NCI-H1048 (cell line): ENCODE results near the gene SYS1.

Source experiments
- DNase-seq: peaks from one replicate; lab custom pipeline; 2025; lab: John Stamatoyannopoulos, UW

SYS1 gene

DNA sequence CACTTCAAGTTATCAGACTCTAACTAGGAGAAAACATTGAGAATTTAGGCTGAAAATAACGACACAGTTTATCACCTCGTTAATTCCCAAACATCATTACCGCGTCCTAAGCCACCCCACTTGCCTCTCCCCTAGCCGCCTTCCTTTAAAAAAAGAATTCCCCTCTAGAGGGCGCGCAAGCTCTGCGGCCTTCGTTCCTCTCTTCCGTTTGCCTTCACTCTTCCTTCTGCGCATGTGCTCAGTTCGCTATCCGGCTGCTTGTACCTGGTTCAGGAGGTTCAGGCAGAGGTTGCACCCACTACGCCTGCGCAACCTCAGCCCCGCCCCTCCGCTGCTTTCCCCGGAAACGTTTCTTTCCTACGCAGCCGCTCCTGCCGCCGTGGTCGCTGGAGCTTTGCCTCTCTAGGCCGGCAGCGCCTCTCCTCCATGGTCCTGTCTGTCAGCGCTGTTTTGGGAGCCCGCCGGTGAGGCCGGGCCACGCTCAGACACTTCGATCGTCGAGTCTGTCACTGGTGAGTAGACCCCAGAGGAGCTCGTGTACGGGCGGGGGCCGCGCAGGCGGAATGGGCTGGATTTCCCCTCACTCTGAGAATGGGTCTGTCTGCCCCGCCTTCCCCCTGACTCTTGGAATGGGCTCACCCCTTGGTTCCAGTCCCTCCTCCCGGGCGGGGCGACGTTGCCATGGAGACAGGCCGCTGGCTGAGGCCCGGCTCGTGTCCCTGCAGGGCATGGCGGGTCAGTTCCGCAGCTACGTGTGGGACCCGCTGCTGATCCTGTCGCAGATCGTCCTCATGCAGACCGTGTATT lies at the start of gene SYS1:
Gene SYS1, plus strand, starts transcription at position 353 of the 807 bp plus-strand sequence. Its CDS starts 376 bp downstream, at position 729.
- peak; percentile 96 for DNase-seq

DNA sequence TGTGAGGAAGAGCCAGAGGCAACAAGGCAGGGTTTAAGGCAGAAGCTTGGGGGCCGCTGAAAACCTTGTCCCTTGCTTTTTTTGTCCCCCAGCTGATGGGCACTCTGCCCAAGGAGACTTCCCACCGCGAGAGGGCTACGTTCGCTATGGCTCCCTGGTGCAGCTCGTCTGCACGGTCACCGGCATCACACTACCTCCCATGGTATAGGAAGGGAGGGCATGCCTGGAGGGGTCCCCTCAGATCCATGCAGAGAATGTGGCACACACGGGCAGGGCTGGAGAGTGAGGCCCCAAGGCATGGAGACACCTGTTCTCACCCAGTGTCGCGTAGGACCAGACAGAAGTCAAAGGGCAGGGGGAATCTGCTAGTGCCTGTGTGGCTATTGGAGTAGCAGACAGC lies 49.0 kb upstream of the SYS1 start:
- DNase-seq, result no peak

DNA sequence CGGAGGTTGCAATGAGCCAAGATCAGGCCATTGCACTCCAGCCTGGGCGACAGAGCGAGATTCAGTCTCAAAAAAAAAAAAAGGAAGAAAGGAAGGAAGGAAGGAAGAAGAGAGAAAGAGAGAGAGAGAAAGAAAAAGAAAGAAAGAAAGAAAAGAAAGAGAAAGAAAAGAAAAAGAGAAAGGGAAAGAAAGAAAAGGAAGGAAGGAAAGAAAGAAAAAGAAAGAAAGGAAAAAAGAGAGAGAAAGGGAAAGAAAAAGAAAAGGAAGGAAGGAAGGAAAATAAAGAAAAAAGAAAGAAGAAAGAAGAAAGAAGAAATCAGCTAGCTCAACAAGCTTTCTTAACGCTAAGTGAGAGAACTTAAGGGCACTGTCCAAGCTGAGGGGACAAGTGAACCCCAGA lies 47.3 kb upstream of the SYS1 start:
- no peak for DNase-seq

DNA sequence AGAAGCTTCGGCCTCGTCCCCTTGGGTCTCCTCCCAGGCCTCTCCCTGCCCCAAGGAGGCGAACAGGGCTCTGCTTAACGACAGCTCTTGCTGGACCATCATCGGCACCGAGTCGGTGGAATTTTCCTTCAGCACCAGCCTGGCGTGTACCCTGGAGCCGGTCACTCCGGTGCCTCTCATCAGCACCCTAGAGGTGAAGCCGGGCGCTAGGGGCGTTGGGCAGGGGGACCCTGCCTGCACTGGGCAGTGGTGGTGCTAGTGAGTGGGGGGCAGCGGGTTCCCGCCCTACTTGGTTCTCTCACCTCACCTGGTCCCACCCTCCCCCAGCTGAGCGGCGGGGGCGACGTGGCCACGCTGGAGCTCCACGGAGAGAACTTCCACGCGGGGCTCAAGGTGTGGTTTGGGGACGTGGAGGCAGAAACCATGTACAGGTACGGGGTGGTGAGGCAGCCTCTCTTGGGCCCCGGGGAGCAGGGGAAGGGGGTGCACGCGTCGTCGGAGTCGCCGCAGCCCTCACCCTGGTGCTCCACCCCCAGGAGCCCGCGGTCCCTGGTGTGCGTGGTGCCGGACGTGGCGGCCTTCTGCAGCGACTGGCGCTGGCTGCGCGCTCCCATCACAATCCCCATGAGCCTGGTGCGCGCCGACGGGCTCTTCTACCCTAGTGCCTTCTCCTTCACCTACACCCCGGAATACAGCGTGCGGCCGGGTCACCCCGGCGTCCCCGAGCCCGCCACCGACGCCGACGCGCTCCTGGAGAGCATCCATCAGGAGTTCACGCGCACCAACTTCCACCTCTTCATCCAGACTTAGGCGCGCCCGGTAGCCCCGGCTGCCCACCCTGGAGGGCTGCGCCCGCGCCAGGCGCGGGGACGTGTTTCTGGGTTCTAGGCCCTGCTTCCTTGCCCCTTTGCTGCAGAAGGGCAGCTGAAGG lies 46.5 kb upstream of the SYS1 start:
- DNase-seq, result no peak

DNA sequence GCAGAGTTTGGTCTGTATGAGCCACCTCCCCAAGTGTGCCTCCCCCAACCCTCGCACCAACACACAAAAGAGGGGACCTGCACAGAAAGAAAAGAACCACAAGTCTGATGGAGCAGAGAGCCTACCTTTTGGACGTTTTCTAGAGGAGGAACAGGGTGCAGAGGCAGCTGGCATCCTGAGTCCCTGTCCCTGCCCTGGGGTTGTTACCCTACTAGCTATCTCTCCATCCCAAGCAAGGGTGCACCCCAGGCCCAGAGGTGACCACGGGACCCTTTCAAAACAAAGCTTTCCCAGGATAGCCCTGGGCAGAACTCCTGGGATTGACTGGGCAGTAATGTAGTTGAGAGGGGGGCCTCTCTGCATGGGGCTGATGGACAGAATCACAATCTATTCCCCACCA lies 45.1 kb upstream of the SYS1 start:
- no peak for DNase-seq

DNA sequence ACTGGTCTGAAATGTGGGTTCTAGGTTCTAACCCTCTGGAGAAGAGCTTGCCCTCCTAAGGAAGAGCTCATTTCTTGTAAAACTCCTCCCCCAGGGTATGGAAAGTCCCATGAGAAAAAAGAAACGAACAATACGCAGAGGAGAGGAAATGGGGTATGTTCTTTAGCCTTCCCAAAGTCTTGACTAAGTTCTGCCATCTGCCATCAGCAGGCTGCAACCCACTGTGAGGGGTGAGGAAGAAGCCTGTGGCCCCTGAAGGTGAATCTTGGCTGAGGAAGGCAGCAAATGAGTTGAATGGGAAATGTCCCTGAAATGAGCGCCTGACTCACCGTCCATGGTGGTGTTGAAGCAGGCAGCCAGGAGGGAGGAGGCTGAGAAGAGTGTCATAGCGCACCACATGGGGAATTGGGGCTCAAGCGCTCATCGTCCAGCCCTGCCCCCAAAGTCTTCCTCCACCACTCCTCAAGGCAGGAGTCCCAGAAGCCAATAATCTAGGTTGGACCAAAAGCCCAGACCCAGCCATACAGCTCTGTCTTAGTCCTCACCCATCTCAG lies 44.5 kb upstream of the SYS1 start:
- no peak for DNase-seq

DNA sequence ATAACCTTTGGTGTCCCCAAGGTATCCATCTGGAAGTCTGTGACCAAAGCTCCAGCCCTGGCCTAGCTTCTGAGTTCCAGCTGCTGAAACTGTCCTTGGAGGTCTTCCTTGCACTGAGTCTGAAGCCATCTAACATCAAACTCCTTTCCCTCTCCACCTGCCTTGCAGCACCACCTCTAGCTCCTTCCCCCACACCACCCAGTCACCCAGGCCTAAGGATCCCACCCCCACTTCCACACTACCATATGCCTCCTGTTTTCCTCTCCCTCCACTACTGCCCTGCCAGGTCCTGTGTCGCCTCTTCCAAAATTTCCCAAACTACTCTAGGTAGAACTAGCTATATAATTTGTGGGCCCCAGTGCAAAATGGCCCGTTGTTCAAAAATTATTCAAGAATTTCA lies 44.0 kb upstream of the SYS1 start:
- no peak for DNase-seq

DNA sequence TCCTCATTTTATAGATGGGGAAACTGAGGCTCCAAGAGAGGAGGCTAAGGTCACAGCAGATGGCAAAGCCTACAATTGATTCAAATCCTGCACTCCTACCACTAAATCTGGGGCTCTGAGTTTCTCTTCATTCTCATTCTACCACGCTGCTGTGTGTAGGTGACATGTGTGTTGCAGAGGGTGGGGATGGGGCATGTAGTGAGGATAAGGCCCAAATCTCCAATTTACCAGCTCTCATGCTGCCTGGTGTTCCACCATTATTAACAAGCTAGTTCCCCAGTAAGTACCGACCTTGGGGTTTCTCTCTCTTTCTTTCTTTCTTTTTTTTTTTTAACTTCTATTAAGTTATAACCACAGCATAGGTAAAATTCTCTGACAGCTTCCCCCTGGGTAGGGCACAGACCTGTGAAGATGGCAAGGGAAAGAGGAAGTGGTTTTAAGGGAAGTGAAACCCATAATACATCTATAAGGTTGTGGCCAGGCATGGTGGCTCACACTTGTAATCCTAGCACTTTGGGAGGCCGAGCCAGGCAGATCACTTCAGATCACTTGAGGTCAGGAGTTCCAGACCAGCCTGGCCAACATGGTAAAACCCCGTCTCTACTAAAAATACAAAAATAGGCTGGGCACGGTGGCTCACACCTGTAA lies 41.9 kb upstream of the SYS1 start:
- DNase-seq, result no peak

DNA sequence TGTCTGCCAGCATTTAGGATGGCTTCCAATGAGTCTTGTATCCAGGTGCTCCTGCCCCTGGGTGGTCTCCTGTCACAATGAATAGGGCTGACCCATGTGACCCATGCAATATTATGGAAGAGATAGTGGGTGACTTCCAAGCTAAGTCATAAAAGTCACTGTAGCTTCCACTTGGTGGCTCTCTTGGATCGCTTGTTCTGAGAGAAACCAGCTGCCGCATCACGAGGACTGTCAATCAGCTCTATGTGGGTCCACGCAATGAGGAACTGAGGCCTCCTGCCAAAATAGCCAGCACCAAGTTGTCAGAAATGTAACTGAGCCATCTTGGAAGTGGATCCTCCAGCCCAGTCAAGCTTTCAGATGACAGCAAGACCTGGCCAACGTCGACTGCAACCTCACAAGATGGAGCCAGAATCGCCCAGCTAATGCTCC lies 40.0 kb upstream of the SYS1 start:
- DNase-seq, result no peak

DNA sequence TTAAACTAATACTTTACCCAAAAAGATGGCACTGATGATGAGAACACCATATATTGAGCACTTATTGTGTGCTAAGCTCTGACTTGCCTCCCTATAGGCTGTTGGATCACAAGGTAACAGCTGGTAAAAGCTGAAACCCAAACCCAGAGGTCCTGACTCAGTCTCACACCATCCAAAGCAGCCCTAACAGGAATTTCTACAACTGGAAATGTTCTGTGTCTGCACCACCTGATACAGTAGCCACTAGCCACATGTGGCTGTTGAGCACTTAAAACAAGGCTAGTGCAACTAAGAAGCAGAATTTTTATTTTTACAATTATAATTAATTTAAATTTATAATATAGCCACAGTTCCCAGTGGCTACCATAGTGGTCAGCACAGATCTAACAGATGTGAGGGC lies 39.2 kb upstream of the SYS1 start:
- DNase-seq, result no peak

DNA sequence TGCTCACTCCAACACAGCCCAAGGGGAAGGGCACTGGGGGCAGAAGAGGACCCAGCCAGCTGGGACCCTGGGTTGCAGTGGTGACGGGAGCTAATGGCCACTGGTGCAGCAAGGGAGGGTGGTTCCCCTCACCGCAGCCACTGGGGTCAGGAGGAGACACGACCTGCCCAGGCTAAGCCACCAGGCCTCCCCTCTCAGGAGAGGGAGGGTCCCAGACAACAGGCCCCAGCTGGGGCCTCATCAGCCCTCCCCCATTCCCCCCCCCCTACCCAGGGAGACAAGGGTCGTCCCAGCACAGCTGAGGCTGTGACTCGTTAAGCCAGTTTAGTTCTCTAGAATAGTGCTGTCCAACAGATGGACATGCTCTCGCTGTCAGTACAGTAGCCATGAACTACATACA lies 37.6 kb upstream of the SYS1 start:
- DNase-seq, result no peak

DNA sequence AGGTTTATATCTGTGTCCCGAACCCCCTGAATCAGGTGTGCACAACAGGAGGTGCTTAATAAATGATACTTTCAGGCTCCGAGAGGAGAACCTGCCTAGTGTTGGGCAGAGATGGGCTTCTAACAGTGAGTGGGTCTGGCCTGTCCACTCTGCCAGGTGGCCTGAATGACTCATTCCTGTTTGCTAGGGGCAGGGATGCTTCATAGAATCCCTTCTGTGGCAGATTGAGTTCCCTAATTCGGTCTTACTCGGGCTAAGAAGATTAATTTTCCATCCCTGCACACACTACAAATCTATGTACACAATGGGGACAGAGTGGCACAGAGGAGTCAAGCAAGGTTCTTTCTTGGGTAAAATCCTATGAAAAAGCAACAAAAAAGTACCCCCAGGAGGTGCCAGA lies 34.5 kb upstream of the SYS1 start:
- DNase-seq, result no peak

DNA sequence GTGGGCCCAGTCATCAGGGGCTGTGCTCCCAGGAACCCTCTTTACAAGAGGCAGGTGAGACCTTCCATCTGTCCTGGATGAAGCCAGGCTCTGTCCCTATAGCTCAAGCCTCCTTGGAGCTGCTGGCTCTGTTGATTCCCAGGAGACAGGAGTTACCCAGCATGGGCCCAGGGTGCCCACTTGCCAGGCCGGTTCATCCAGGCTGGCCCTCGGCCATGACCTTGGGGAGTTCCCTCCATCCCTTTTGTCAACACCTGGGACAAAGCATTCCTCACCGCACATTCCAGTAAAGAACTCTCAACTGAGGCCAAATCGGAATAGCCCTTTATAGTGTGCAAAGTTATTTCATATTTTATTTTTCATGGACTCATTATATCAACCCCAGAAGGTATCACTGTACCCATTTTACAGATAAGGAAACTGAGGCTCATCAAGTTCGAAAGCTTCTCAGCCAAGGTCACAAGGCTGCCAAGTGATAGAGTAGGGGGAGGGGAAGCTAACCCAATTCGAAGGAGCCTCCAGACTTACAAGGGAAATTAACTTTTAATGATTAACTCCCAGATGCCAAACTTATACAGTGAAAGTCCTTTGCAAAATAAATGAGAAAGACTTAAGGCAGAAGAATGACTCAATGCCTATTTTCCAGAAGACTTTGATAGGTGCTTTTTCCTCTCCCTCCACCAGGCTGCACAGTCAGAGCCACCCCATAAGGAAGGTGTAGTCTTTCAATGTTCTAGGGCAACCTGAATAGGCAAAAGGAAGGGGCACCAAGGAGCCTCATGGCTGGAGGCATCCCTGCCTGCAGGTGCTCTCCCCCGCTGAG lies 33.2 kb upstream of the SYS1 start:
- DNase-seq, result no peak

DNA sequence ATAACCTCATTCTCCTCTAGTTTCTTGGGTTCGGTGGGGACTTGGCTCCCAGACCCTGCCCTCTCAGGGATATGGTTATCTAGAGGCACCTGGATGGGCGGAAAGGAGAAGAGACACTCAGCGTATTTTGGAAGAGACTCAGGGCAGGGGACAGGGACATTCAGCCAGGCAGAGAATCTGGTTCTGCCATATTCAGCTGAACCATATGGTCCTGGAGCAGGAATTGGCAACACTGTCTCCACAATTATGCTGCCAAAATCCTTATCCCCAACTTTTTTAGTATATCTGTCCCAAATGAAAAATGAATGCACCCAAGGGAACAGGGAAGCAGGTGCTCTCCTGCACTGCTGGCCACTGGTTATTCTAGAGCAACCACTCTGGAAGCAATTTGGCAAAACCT lies 32.5 kb upstream of the SYS1 start:
- DNase-seq, result no peak

DNA sequence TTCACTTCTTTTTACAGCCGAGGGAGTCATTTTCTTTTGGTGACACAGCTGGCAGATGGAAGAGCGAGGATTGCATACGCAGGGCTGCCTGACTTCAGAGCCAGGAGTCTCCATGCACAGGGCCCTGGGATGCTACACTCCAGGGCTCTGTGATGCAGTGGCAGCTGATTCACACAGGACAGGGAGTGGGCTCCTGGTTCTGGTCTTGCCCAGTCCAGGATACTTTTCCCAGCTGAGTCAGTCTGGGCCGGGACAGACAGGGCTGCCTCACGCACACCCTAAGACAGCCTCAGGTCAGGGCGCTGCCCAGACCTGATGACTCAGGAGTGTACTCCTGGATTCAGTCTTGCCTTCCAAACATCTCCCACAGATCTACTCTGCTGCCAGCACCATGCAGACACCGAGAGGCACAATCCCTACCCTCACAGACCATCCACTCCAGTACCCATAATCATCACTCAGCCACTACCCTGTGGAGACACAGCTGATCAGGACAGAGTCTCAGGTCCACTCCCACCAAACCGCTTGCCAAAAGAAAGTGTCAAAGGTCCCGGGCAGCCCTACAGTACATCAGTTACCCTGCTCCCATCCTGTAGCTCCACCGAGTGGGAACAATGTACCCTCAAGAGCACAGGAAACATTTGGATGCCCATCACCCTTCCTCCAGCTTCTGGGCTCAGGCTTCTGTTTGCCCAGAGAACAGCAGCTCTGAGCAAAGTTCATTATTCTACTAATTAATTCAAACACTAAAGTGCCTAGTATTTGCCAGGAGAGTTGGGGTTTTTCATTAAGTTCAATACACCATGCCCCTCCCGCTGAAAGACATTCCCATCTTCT lies 26.2 kb upstream of the SYS1 start:
- no peak for DNase-seq

DNA sequence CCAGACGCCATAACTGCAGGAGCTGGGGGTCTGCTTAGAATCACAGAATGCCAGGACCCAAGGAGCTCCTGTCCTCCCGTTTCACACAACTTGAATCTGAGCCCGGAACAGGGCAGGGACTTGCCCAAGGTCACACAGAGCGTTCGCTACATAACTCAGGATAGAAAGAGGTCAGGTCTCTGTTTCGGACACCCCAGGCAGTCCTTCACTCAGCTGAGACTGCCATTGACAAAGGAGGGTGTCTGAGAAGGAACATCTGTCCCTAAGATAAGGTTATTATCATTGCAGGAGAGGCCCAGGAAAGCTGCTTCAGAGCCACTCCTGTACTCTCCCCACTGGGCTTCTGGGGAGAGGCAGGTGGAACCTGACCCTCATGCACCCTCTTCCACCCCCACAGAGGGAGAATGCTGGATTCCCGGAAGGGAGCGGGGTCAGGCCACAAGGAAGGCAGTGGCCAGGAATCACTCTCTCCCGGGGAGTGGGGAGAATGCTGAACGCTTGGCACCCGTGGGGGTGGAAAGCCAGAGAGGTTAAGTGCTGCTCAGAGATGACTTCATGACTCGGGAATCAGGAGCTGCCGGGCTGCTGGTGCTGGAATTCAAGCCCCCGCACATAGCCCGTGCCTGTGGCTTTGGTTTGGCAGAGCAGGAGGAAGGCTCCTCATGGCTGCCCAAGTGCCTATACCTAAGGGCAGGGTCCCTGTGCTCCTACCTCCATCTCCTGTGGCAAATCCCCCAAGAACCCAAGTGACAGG lies 25.4 kb upstream of the SYS1 start:
- DNase-seq, result no peak

DNA sequence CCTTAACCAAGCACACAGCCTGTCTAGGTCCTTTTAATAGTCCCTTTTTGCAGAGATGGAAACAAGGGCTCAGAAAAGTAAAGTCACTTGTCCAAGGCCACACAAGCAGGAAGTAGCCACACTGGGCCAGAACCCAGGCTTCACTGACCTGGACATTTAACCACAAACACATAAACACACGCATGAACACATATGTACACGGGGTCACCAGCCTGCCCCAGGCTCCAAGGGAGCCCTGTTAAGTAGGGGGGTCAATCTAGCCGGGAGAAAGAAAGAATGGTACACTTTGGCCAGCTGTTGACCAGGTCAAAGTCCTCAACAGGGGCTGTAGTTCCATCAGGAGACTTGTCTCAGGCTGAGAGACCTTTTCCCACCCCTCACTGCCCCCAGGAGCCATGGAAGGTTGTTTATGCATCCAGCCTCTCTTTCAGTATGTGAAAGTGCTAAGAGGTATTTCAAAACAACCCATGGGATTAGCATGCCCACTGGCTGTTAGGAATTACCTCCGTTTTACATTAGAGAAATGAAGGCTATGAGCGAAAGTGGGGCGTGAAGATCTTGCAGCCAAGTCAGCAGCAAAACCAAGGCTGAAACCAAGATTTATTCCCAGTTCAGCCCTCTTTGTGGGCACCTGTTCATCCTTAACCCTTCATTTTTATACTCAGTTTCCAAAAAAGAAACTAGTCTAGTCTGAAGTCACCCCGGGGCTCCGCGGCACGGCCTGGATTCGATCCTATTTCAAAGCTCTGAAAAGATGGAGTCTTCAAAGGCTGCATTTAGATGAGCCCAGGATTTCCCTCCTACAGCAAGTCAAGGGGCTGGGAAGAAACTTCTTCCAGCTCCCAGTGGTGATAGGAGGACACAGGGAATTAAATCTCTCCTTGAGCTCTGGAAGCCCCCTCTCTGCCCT lies 24.6 kb upstream of the SYS1 start:
- no peak for DNase-seq

DNA sequence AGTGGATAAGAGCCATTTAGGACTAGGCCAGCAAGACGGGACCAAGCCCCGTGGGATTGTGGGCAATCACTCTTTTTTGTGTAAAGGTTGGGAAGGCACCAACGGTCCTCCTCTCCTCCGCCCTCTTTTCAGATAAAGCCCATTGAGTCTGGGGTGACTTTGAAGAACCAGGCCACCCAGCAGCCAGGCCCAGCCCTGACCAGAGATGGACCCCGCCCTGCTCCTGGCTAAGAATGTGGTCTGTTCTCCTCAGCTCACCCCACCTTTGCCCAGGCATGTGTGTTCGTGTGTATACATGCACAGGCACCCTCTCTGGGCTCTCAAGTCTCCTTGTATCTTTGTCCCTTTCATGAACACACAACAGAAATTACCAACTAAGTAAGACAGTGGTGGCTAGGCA lies 23.9 kb upstream of the SYS1 start:
- no peak for DNase-seq

DNA sequence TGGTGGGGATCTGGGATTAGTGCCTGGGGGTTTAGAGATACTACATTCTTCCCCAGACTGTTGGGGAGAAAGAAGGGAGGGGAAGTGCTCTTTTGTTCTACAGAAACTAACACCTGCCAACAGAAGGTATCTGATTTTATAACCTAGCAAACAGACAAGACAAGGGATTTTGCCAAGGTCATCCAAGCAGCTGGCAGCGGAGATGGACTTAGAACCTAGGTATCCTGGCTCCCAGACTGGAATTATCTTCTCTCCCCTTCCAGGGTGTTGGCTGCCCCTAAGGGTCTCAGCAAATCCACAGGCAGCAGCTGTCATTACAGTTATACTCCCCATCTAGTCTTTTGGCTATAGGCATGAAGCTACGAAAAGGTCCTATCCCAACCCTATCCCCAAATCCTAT lies 23.2 kb upstream of the SYS1 start:
- no peak for DNase-seq
